HepG2 (cell line): Measurements from ENCODE around the gene METAP1D. TPM values are rescaled to one million over a fixed set of nuclear protein-coding genes. Genes with fewer than 3 reads are reported as not detected.

Experiments
- HBP1 ChIP-seq: IDR thresholded peaks from 2 replicates; pipeline ENCODE4 v1.6.1; 2016; ENCODE audit warnings: low read depth, control low read depth
- MYNN ChIP-seq: sonication (generic); formaldehyde crosslinking; IDR thresholded peaks from 2 replicates; pipeline ENCODE4 v1.4.0; 2020; ENCODE audit warnings: mild to moderate bottlenecking, low read depth, missing genetic modification reagents
- NR2F2 ChIP-seq: IDR thresholded peaks from 2 replicates; pipeline ENCODE4 v1.6.1; 2012; ENCODE audit warnings: low read depth, inconsistent platforms, borderline replicate concordance
- PHB2 ChIP-seq: fragments of 450-650 bp; IDR thresholded peaks from 2 replicates; pipeline ENCODE4 v1.6.1; 2018; ENCODE audit not compliant: partially characterized antibody
- SIN3B ChIP-seq: fragments of 150-350 bp; IDR thresholded peaks from 2 replicates; pipeline ENCODE4 v1.6.1; 2014; ENCODE audit warnings: low read length
- ZBTB7B ChIP-seq: sonication (generic); formaldehyde crosslinking; IDR thresholded peaks from 2 replicates; pipeline ENCODE4 v1.4.0; 2020; ENCODE audit warnings: missing genetic modification reagents
- ZMYM3 ChIP-seq: sonication (generic); formaldehyde crosslinking; IDR thresholded peaks from 2 replicates; pipeline ENCODE4 v1.5.1; 2020; ENCODE audit warnings: mild to moderate bottlenecking, missing genetic modification reagents
- ZNF280D ChIP-seq: sonication (generic); formaldehyde crosslinking; IDR thresholded peaks from 2 replicates; pipeline ENCODE4 v1.5.1; 2020; ENCODE audit warnings: mild to moderate bottlenecking, missing genetic modification reagents
- ZNF563 ChIP-seq: sonication (generic); formaldehyde crosslinking; IDR thresholded peaks from 2 replicates; pipeline ENCODE4 v1.8.0; 2022; ENCODE audit warnings: mild to moderate bottlenecking, moderate library complexity, missing genetic modification reagents
- ZNF607 ChIP-seq: sonication (generic); formaldehyde crosslinking; IDR thresholded peaks from 2 replicates; pipeline ENCODE4 v1.5.1; 2020; ENCODE audit warnings: missing genetic modification reagents, mild to moderate bottlenecking, borderline replicate concordance
- ZNF619 ChIP-seq: sonication (generic); formaldehyde crosslinking; IDR thresholded peaks from 2 replicates; pipeline ENCODE4 v1.4.0; 2020; ENCODE audit warnings: mild to moderate bottlenecking, missing genetic modification reagents
- ZNF773 ChIP-seq: sonication (generic); formaldehyde crosslinking; IDR thresholded peaks from 2 replicates; pipeline ENCODE4 v1.4.0; 2020; ENCODE audit warnings: missing genetic modification reagents, borderline replicate concordance
- polyA plus RNA-seq, 8 experiments: library from polyadenylated mRNA; depleted of rRNA in 3 of 8; stranded (reverse) in 7 of 8; unstranded in 1 of 8; fragments of >200 nt; fragmentation: Illumina TruSeq in 4 of 8; extraction: Trizol in 4 of 8; gene quantifications; 2 replicates each; pipeline versions ENCODE4 v1.2.1 to v1.2.3, GENCODE V29; 2011 to 2016; ENCODE audit warnings: low read depth in 4 of 8, missing spikeins in 1 of 8, mixed read lengths in 1 of 8; ENCODE audit not compliant: insufficient read depth in 1 of 8
- total RNA-seq, 5 experiments: library from RNA; depleted of rRNA; stranded (reverse); fragments of >200 nt; fragmentation: Illumina TruSeq; extraction: Trizol; gene quantifications; 2 replicates each; pipeline ENCODE4 v1.2.3, GENCODE V29; 2016; ENCODE audit warnings: low read depth in 1 of 5

Gene METAP1D
- total and polyA plus RNA-seq, 2 of the 13 experiments (the other 11 are each of a cell fraction or from before 2014, with no cell fraction given) = 14.7 to 21.6 TPM

- TF ChIP-seq ZNF280D (CRISPR knock-in tag) (no peak), MYNN (CRISPR knock-in tag) (0 out of 2 replicates have a peak, but pooled peaks have one; percentile 58), ZNF563 (CRISPR knock-in tag) (peak; percentile 95), ZBTB7B (CRISPR knock-in tag) (peak; percentile 95), ZMYM3 (CRISPR knock-in tag) (no peak), ZNF607 (CRISPR knock-in tag) (peak; percentile 51; the same call in 1 of the 2 replicates), HBP1 (CRISPR knock-in tag) (peak; percentile 69; the same call in 1 of the 2 replicates), ZNF773 (peak; percentile 95; the same call in 1 of the 2 replicates), NR2F2 (no peak), SIN3B (no peak; the same call in 1 of the 2 replicates), PHB2 (no peak), ZNF619 (CRISPR knock-in tag) (no peak)
- TF ChIP-seq, all 625 proteins: peak for 349
Observed at GRCh38 chr2:172102391-172103359, 102.9 kb downstream of the METAP1D start, which contains the start of gene DLX2 (continued).
